Stomach (tissue), 9 donors: Measurements from ENCODE around the gene AQP10. TPM values are rescaled to one million over a fixed set of nuclear protein-coding genes. Genes with fewer than 3 reads are reported as not detected.
"Not testable (repeated sequence)": the region's sequence is repeated elsewhere in the genome, so short reads cannot be mapped to it uniquely, and the experiment has no call there.

Experiments used
- DNase-seq, 2 donors: peaks; one replicate each; pipeline versions ENCODE4 v3.0.0 to v3.0.0-alpha.2; 2013 to 2019
- H3K27ac ChIP-seq, 5 donors: fragments of 200-600 bp in 4 of 5; sonication (generic) in 4 of 5; one replicate each; pipeline ENCODE4 v1.5.1; 2013 to 2019; ENCODE audit warnings: mild to moderate bottlenecking in 1 of 5, moderate library complexity in 1 of 5
- H3K27me3 ChIP-seq, 3 donors: fragments of 200-600 bp; sonication (generic); one replicate each; pipeline ENCODE4 v1.5.1; 2017 to 2019; ENCODE audit warnings: mixed run types in 1 of 3
- H3K36me3 ChIP-seq, 4 donors: fragments of 200-600 bp; sonication (generic); 1 replicate in 3 of 4; 2 replicates in 1 of 4; pipeline ENCODE4 v1.5.1; 2016 to 2019
- H3K4me1 ChIP-seq, 4 donors: fragments of 200-600 bp; sonication (generic); one replicate each; pipeline ENCODE4 v1.5.1; 2016 to 2019
- H3K4me3 ChIP-seq, 4 donors: fragments of 200-600 bp; sonication (generic) in 3 of 4; one replicate each; pipeline ENCODE4 v1.5.1; 2016 to 2019; ENCODE audit warnings: mild to moderate bottlenecking in 1 of 4
- H3K9me3 ChIP-seq, 4 donors: fragments of 200-600 bp; sonication (generic); one replicate each; pipeline ENCODE4 v1.5.1; 2016 to 2019
- EP300 ChIP-seq: sonication (generic); formaldehyde crosslinking; IDR thresholded peaks from one replicate; pipeline ENCODE4 v1.6.1; 2017; ENCODE audit warnings: antibody characterized with exemption
- POLR2A ChIP-seq, 4 donors: fragments of 450-650 bp; IDR thresholded peaks; one replicate each; pipeline ENCODE4 v1.6.1; 2016; ENCODE audit warnings: antibody characterized with exemption in 4 of 4, control low read depth in 2 of 4, mild to moderate bottlenecking in 1 of 4, moderate library complexity in 1 of 4
- POLR2AphosphoS5 ChIP-seq, 3 donors: sonication (generic); formaldehyde crosslinking; IDR thresholded peaks; one replicate each; pipeline ENCODE4 v1.6.1; 2016; ENCODE audit warnings: antibody characterized with exemption in 3 of 3
- WGBS, 5 donors: extraction: QIAGEN DNeasy Blood & Tissue Kit in 3 of 5; methylation state at CpG; one replicate each; pipeline versions ENCODE4 v1.1.5 to v1.1.7; 2013 to 2018; 5-methylcytosine and 5-hydroxymethylcytosine counted together
- intact Hi-C: fragments of 100-400 bp; cut with DNase I; formaldehyde crosslinking; loops from one replicate; pipeline ENCODE4 v1.15.1; 2023; ENCODE audit warnings: low total_unique reads
- polyA plus RNA-seq, 3 donors: library from polyadenylated mRNA; stranded (reverse); fragments of 200-250 nt; gene quantifications; one replicate each; pipeline ENCODE4 v1.2.3, GENCODE V29; 2013
- total RNA-seq, 5 donors: library from RNA; depleted of rRNA; stranded (reverse); fragments of >200 nt; gene quantifications; one replicate each; pipeline versions ENCODE4 v1.1.0 to v1.2.3, GENCODE V29; 2014 to 2016
- TF ChIP-seq, protein P1 (sequence below), 7 experiments: fragments of 450-650 bp in 4 of 7; fragments of 200-600 bp in 3 of 7; sonication (generic) in 3 of 7; IDR thresholded peaks; one replicate each; pipeline ENCODE4 v1.5.1; 2016 to 2019; ENCODE audit warnings: antibody characterized with exemption in 7 of 7, control low read depth in 2 of 7, mild to moderate bottlenecking in 1 of 7
- donor health status: healthy with polysubstance abuse.
- donor health status: Bipolar disorder and iron deficiency.
- donor health status: healthy.

Gene AQP10
- total and polyA plus RNA-seq, 8 donors: not detected

DNA sequence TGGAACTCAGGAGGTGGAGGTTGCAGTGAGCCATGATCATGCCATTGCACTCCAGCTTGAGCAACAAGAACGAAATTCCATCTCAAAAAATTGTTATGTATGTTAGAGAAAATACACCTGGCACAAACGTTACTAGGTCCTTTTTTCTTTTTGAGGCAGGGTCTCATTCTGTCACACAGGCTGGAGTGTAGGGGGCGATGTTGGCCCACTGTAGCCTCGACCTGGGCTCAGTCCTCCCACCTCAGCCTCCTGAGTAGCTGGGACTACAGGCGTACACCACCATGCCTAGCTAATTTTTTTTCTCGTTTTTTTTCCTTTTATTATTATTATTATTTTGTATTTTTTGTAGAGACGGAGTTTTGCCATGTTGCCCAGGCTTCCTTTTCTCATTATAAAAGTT, 44.1 kb upstream of the AQP10 start:
- Histone ChIP-seq H3K27me3 (no peaks in the 10 kb centered on the region), H3K27ac (no peak overlapping the region), H3K9me3 (no peaks in the 10 kb centered on the region), H3K36me3 (peaks cover 15 to 42% (median 33%) of the 10 kb centered on the region in 4 donors), H3K4me3 (no peak overlapping the region), H3K4me1 (peaks cover 6 to 22% (median 16%) of the 10 kb centered on the region in 4 donors)
- peak in 1 of 2 donors; percentile 25 for DNase-seq
- intact Hi-C loops: loop anchor here (10.0 kb wide), 1 partner anchor 58 kb away; no protein-coding TSS in a partner anchor
- TF ChIP-seq EP300: no peak
- TF ChIP-seq, protein P1, sequence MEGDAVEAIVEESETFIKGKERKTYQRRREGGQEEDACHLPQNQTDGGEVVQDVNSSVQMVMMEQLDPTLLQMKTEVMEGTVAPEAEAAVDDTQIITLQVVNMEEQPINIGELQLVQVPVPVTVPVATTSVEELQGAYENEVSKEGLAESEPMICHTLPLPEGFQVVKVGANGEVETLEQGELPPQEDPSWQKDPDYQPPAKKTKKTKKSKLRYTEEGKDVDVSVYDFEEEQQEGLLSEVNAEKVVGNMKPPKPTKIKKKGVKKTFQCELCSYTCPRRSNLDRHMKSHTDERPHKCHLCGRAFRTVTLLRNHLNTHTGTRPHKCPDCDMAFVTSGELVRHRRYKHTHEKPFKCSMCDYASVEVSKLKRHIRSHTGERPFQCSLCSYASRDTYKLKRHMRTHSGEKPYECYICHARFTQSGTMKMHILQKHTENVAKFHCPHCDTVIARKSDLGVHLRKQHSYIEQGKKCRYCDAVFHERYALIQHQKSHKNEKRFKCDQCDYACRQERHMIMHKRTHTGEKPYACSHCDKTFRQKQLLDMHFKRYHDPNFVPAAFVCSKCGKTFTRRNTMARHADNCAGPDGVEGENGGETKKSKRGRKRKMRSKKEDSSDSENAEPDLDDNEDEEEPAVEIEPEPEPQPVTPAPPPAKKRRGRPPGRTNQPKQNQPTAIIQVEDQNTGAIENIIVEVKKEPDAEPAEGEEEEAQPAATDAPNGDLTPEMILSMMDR (IDR thresholded peaks at IDR 0.05): no peak
- TF ChIP-seq POLR2AphosphoS5 (IDR thresholded peaks at IDR 0.05): no peak
- TF ChIP-seq POLR2A (IDR thresholded peaks at IDR 0.05): no peak
- 89 to 93% (median 89%) methylated on average over 7 of the region's 7 CpGs for WGBS, 5 donors

DNA sequence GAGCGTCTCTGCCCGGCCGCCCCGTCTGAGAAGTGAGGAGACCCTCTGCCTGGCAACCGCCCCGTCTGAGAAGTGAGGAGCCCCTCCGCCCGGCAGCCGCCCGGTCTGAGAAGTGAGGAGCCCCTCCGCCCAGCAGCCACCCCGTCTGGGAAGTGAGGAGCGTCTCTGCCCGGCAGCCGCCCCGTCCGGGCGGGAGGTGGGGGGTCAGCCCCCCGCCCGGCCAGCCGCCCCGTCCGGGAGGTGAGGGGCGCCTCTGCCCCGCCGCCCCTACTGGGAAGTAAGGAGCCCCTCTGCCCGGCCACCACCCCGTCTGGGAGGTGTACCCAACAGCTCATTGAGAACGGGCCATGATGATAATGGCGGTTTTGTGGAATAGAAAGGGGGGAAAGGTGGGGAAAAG, 33.3 kb upstream of the AQP10 start:
- H3K36me3 ChIP-seq, H3K27ac ChIP-seq, DNase-seq, H3K4me1 ChIP-seq, intact Hi-C loops, H3K27me3 ChIP-seq, H3K4me3 ChIP-seq, H3K9me3 ChIP-seq: not testable (repeated sequence)
- WGBS, 5 donors: 92 to 100% (median 92%) methylated on average over 10 to 27 of the region's 30 CpGs

DNA sequence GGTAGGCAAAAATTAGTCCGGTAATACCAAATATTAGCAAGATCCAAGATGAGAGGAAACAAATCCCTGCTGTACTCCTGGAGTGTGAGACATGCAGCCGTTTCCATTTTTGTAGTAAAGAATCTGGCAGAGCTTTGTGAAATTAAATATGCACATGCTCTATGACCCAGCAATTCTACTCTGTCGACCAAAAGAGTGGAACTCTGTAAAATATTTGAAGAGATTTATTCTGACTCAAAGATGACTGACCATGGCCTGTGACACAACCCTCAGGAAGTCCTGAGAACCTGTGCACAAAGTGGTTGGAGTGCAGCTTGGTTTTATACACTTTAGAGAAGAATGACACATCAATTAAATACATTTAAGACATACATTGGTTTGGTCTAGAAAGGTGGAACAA, 32.2 kb upstream of the AQP10 start:
- Histone ChIP-seq H3K9me3 (peaks cover 0 to 6% (median 2%) of the 10 kb centered on the region in 4 donors), H3K27ac (no peak overlapping the region), H3K36me3 (no peaks in the 10 kb centered on the region), H3K27me3 (no peaks in the 10 kb centered on the region), H3K4me3 (no peak overlapping the region), H3K4me1 (no peaks in the 10 kb centered on the region)
- no peak for TF ChIP-seq POLR2A (IDR thresholded peaks at IDR 0.05)
- no peak for TF ChIP-seq EP300
- no peak for TF ChIP-seq POLR2AphosphoS5 (IDR thresholded peaks at IDR 0.05)
- TF ChIP-seq, protein P1 (IDR thresholded peaks at IDR 0.05): no peak
- DNase-seq: no peak
- intact Hi-C loops: no loop called here
- whole genome bisulfite sequencing, 5 donors: 66 to 80% (median 68%) methylated on average over 3 of the region's 3 CpGs

DNA sequence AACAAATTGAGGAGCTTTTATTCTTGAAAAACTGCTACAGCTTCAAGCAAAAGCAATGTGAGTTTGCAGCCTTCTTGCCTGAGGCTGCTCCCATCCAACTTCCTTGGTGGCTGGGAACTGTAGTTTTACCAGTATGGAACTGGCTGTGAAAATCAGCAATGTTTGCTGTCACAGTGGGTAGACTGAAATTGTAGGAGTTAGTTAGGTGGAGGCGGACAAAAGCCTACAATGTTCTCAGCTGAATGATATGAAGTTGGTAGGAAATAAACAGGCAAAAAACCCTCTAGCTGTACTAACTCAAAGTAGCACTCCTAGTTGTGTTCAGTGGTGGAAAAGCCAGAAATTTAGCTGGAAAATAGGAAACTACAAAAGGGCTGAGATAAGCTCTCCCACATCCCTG, 30.0 kb upstream of the AQP10 start:
- WGBS, 5 donors: 74 to 90% (median 83%) methylated on average over 1 of the region's 1 CpG
- no peak for DNase-seq
- no peaks in the 10 kb centered on the region for H3K4me1 ChIP-seq
- H3K27ac ChIP-seq: no peak overlapping the region
- intact Hi-C loops: no loop called here
- TF ChIP-seq, protein P1 (IDR thresholded peaks at IDR 0.05): no peak
- TF ChIP-seq POLR2A (IDR thresholded peaks at IDR 0.05) (no peak), POLR2AphosphoS5 (IDR thresholded peaks at IDR 0.05) (no peak), EP300 (no peak)
- no peaks in the 10 kb centered on the region for H3K36me3 ChIP-seq
- no peaks in the 10 kb centered on the region for H3K27me3 ChIP-seq
- no peak overlapping the region for H3K4me3 ChIP-seq
- H3K9me3 ChIP-seq: peaks cover 10 to 28% (median 19%) of the 10 kb centered on the region in 4 donors

DNA sequence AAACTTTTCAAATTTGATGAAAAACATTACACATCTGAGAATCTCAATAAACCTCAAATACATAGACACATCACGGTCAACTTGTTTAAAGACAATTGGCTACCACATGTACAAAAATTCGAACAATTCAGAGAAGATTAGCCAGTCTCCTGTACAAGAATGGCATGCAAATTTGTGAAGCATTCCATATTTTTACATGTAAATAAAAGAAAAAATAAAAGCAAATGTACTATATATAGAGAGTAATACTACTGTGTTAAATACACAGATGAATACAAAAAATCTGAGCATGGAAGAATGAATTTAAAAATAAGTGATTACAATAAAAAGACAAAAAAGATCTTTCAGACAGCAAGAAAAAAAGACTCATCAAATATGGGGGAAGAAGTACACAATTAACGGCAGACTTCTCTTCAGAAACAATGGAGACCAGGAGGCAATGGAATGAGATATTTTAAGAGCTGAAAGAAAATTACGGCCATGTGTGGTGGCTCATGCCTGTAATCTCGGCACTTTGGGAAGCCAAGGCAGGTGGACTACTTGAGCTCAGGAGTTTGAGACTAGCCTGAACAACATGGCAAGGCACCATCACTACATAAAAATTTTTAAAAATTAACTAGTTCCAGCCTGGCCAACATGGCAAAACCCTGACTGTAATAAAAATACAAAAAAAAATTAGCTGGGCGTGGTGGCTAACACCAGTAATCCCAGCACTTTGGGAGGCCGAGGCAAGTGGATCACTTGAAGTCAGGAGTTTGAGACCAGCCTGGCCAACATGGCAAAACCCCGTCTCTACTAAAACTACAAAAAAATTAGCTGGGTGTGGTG, 25.3 kb upstream of the AQP10 start:
- Histone ChIP-seq H3K36me3 (no peaks in the 10 kb centered on the region), H3K9me3 (peaks cover 14 to 40% (median 29%) of the 10 kb centered on the region in 4 donors)

More for the DNA sequence above, 25.3 kb upstream of the AQP10 start:
- DNase-seq: no peak
- H3K4me1 ChIP-seq: no peaks in the 10 kb centered on the region
- WGBS, 5 donors: 78 to 88% (median 81%) methylated on average over 8 of the region's 8 CpGs
- TF ChIP-seq POLR2AphosphoS5 (IDR thresholded peaks at IDR 0.05): no peak
- TF ChIP-seq POLR2A (IDR thresholded peaks at IDR 0.05): no peak
- TF ChIP-seq EP300: no peak
- TF ChIP-seq, protein P1 (IDR thresholded peaks at IDR 0.05): no peak
- no peaks in the 10 kb centered on the region for H3K27me3 ChIP-seq
- no peak overlapping the region for H3K27ac ChIP-seq
- no peak overlapping the region for H3K4me3 ChIP-seq
- intact Hi-C loops: no loop called here
